ENCODE data around the gene CUEDC1.

CUEDC1 gene

GRCh38 chr17:57990037-57990436 is 34.8 kb upstream of the CUEDC1 start:
- ATAC-seq (ENCODE audit: low read depth): no peak
- no peak for DNase-seq (ENCODE audit: low spot score)
- H3K9me3 ChIP-seq (ENCODE audit: severe bottlenecking): no peaks in the 10 kb centered on the region
- no peak for TF ChIP-seq CTCF (IDR thresholded peaks at IDR 0.05; ENCODE audit: poor library complexity, severe bottlenecking)
- H3K27ac ChIP-seq (ENCODE audit: poor library complexity, severe bottlenecking): peak overlapping the region; percentile 92
- H3K36me3 ChIP-seq (ENCODE audit: low read depth): peaks cover 57% of the 10 kb centered on the region
- H3K27me3 ChIP-seq (ENCODE audit: insufficient read depth, poor library complexity, severe bottlenecking): no peaks in the 10 kb centered on the region
- no peak overlapping the region for H3K4me3 ChIP-seq (ENCODE audit: severe bottlenecking)
- H3K4me1 ChIP-seq (ENCODE audit: insufficient read depth, poor library complexity, severe bottlenecking): peaks cover 15% of the 10 kb centered on the region

- peak; percentile 64 for ATAC-seq (ENCODE audit: low read depth)
- Histone ChIP-seq H3K27ac (ENCODE audit: poor library complexity, severe bottlenecking) (peak overlapping the region; percentile 92), H3K27me3 (ENCODE audit: insufficient read depth, poor library complexity, severe bottlenecking) (no peaks in the 10 kb centered on the region), H3K4me3 (ENCODE audit: severe bottlenecking) (peak overlapping the region; percentile 63), H3K9me3 (ENCODE audit: severe bottlenecking) (no peaks in the 10 kb centered on the region), H3K36me3 (ENCODE audit: low read depth) (peaks cover 59% of the 10 kb centered on the region), H3K4me1 (ENCODE audit: insufficient read depth, poor library complexity, severe bottlenecking) (peaks cover 24% of the 10 kb centered on the region)
- TF ChIP-seq CTCF (IDR thresholded peaks at IDR 0.05; ENCODE audit: poor library complexity, severe bottlenecking): no peak
- no peak for DNase-seq (ENCODE audit: low spot score)
These were observed 33.4 kb upstream of the CUEDC1 start for GRCh38 chr17:57988301-57989250.

GRCh38 chr17:57987581-57988300 is 32.5 kb upstream of the CUEDC1 start, which contains the start of gene VEZF1:
VEZF1 (minus strand) TSS chr17:57988254; CDS start chr17:57988111, 143 bp downstream.
- peak within 1 kb of the TSS; percentile 92 for H3K27ac ChIP-seq (ENCODE audit: poor library complexity, severe bottlenecking)
- no peak for TF ChIP-seq CTCF (IDR thresholded peaks at IDR 0.05; ENCODE audit: poor library complexity, severe bottlenecking)
- DNase-seq (ENCODE audit: low spot score) (peak; percentile 76), ATAC-seq (ENCODE audit: low read depth) (peak; percentile 38)
- H3K4me1 ChIP-seq (ENCODE audit: insufficient read depth, poor library complexity, severe bottlenecking): peaks cover 24% of the 10 kb centered on the region
- H3K27me3 ChIP-seq (ENCODE audit: insufficient read depth, poor library complexity, severe bottlenecking): no peaks in the 10 kb centered on the region
- peaks cover 64% of the 10 kb centered on the region for H3K36me3 ChIP-seq (ENCODE audit: low read depth)
- peak within 1 kb of the TSS; percentile 63 for H3K4me3 ChIP-seq (ENCODE audit: severe bottlenecking)
- no peaks in the 10 kb centered on the region for H3K9me3 ChIP-seq (ENCODE audit: severe bottlenecking)

GRCh38 chr17:57986841-57987580 is 31.8 kb upstream of the CUEDC1 start:
- H3K9me3 ChIP-seq (ENCODE audit: severe bottlenecking): no peaks in the 10 kb centered on the region
- H3K4me3 ChIP-seq (ENCODE audit: severe bottlenecking): peak overlapping the region; percentile 63
- peaks cover 27% of the 10 kb centered on the region for H3K4me1 ChIP-seq (ENCODE audit: insufficient read depth, poor library complexity, severe bottlenecking)
- H3K27me3 ChIP-seq (ENCODE audit: insufficient read depth, poor library complexity, severe bottlenecking): no peaks in the 10 kb centered on the region
- H3K27ac ChIP-seq (ENCODE audit: poor library complexity, severe bottlenecking): peak overlapping the region; percentile 92
- H3K36me3 ChIP-seq (ENCODE audit: low read depth): peaks cover 70% of the 10 kb centered on the region
- peak; percentile 30 for ATAC-seq (ENCODE audit: low read depth)
- no peak for TF ChIP-seq CTCF (IDR thresholded peaks at IDR 0.05; ENCODE audit: poor library complexity, severe bottlenecking)
- DNase-seq (ENCODE audit: low spot score): no peak

Data from RWPE2 (cell line).